GM23338 (cell line): ENCODE results near the gene CHKB. TPM values are rescaled to one million over a fixed set of nuclear protein-coding genes. Genes with fewer than 3 reads are reported as not detected.

Experiments
- ATAC-seq: fragments of 200-7000 bp; cut with Tn5 transposase; 3 replicates; pipeline ENCODE4 v1.9.1; 2020
- DNase-seq: peaks from one replicate; pipeline ENCODE4 v3.0.0-alpha.2; 2015; ENCODE audit warnings: low spot score
- H2AFZ ChIP-seq: fragments of 200-600 bp; sonication (generic); 2 replicates; pipeline ENCODE4 v1.8.0; 2016; ENCODE audit warnings: antibody characterized with exemption, mild to moderate bottlenecking, moderate library complexity
- H3F3A ChIP-seq: fragments of 200-600 bp; sonication (generic); replicated peaks from 2 replicates; pipeline ENCODE4 v1.8.0; 2017; ENCODE audit warnings: antibody characterized with exemption, mixed run types, low read depth
- H3K27ac ChIP-seq: fragments of 200-600 bp; sonication (generic); 2 replicates; pipeline ENCODE4 v1.6.1; 2016; ENCODE audit warnings: low read depth
- H3K27me3 ChIP-seq: fragments of 200-600 bp; sonication (generic); 2 replicates; pipeline ENCODE4 v1.8.0; 2016; ENCODE audit warnings: mild to moderate bottlenecking, mixed run types, moderate library complexity; ENCODE audit not compliant: insufficient read depth
- H3K36me3 ChIP-seq: fragments of 200-600 bp; sonication (generic); 2 replicates; pipeline ENCODE4 v1.8.0; 2016; ENCODE audit warnings: mild to moderate bottlenecking; ENCODE audit not compliant: insufficient read depth
- H3K4me1 ChIP-seq: fragments of 200-600 bp; sonication (generic); 2 replicates; pipeline ENCODE4 v1.8.0; 2016; ENCODE audit warnings: mild to moderate bottlenecking, moderate library complexity; ENCODE audit not compliant: insufficient read depth
- H3K4me2 ChIP-seq: fragments of 200-600 bp; sonication (generic); 2 replicates; pipeline ENCODE4 v1.7.1; 2017; ENCODE audit warnings: mixed run types
- H3K4me3 ChIP-seq: fragments of 200-600 bp; sonication (generic); 2 replicates; pipeline ENCODE4 v1.6.1; 2016; ENCODE audit warnings: mixed run types
- H3K79me2 ChIP-seq: fragments of 200-600 bp; sonication (generic); replicated peaks from 2 replicates; pipeline ENCODE4 v1.8.0; 2017; ENCODE audit warnings: mild to moderate bottlenecking; ENCODE audit not compliant: insufficient read depth
- H3K9me2 ChIP-seq: fragments of 200-600 bp; sonication (generic); 2 replicates; pipeline ENCODE4 v1.8.0; 2017; ENCODE audit not compliant: insufficient read depth
- H4K20me1 ChIP-seq: fragments of 200-600 bp; sonication (generic); replicated peaks from 2 replicates; pipeline ENCODE4 v1.8.0; 2017; ENCODE audit warnings: mild to moderate bottlenecking; ENCODE audit not compliant: insufficient read depth
- H3K27ac Mint-ChIP-seq: 2 replicates; pipeline ENCODE4 v1.8.0; 2020; ENCODE audit warnings: inconsistent platforms, mild to moderate bottlenecking, moderate library complexity, mixed read lengths
- H3K27me3 Mint-ChIP-seq: 3 replicates; pipeline ENCODE4 v1.8.0; 2022; ENCODE audit warnings: low read depth, mild to moderate bottlenecking, moderate library complexity, mixed read lengths, inconsistent platforms; ENCODE audit not compliant: insufficient read depth, poor library complexity
- H3K36me3 Mint-ChIP-seq: 3 replicates; pipeline ENCODE4 v1.8.0; 2021; ENCODE audit warnings: low read depth, mild to moderate bottlenecking, inconsistent platforms, moderate library complexity, mixed read lengths
- H3K4me1 Mint-ChIP-seq: 3 replicates; pipeline ENCODE4 v1.8.0; 2020; ENCODE audit warnings: mild to moderate bottlenecking, inconsistent platforms, mixed read lengths
- H3K4me3 Mint-ChIP-seq: 3 replicates; pipeline ENCODE4 v1.8.0; 2021; ENCODE audit warnings: moderate library complexity, mild to moderate bottlenecking, inconsistent platforms, mixed read lengths
- H3K9me3 Mint-ChIP-seq: 3 replicates; pipeline ENCODE4 v1.8.0; 2020; ENCODE audit warnings: moderate library complexity, mild to moderate bottlenecking, inconsistent platforms, mixed read lengths
- CREB1 ChIP-seq: fragments of 250-450 bp; sonication (Bioruptor Pico); IDR thresholded peaks from 2 replicates; pipeline ENCODE4 v1.5.0; 2020; ENCODE audit warnings: low read depth, mild to moderate bottlenecking, moderate library complexity
- EZH2 ChIP-seq: fragments of 200-600 bp; sonication (generic); IDR thresholded peaks from one replicate; pipeline ENCODE4 v1.8.0; 2017; ENCODE audit warnings: antibody characterized with exemption, mild to moderate bottlenecking, low read depth; ENCODE audit not compliant: unreplicated experiment
- EZH2phosphoT487 ChIP-seq: fragments of 200-600 bp; sonication (generic); IDR thresholded peaks from one replicate; pipeline ENCODE4 v1.8.1; 2018; ENCODE audit warnings: antibody characterized with exemption; ENCODE audit not compliant: unreplicated experiment
- JUNB ChIP-seq: IDR thresholded peaks from one replicate; pipeline ENCODE4 v1.6.1; 2016; ENCODE audit warnings: antibody characterized with exemption; ENCODE audit not compliant: unreplicated experiment
- NANOG ChIP-seq: IDR thresholded peaks from 2 replicates; pipeline ENCODE4 v1.6.1; 2016; ENCODE audit warnings: antibody characterized with exemption, borderline replicate concordance
- POLR2AphosphoS5 ChIP-seq: IDR thresholded peaks from 2 replicates; pipeline ENCODE4 v1.6.1; 2016; ENCODE audit warnings: antibody characterized with exemption, low read depth
- ZNF114 ChIP-seq: fragments of 250-450 bp; sonication (Bioruptor Pico); IDR thresholded peaks from 2 replicates; pipeline ENCODE4 v1.5.0; 2020; ENCODE audit warnings: mild to moderate bottlenecking, moderate library complexity
- ZNF331 ChIP-seq: fragments of 250-450 bp; sonication (Bioruptor Pico); IDR thresholded peaks from 2 replicates; pipeline ENCODE4 v1.5.0; 2020; ENCODE audit warnings: low read depth, mild to moderate bottlenecking, moderate library complexity
- polyA plus RNA-seq: library from polyadenylated mRNA; unstranded; fragments of >200 nt; fragmentation: Nextera tagmentation; extraction: Ambion mirVana; gene quantifications from 2 replicates; pipeline ENCODE4 v1.2.1, GENCODE V29; 2016
- total RNA-seq: library from RNA; depleted of rRNA; stranded (reverse); fragments of >200 nt; shearing (Covaris generic); gene quantifications from 2 replicates; pipeline ENCODE4 v1.2.3, GENCODE V29; 2014
- TF ChIP-seq, protein P1 (sequence below): fragments of 250-450 bp; sonication (Bioruptor Pico); IDR thresholded peaks from 2 replicates; pipeline ENCODE4 v1.5.0; 2020; ENCODE audit warnings: mild to moderate bottlenecking, moderate library complexity
- TF ChIP-seq, protein P2 (sequence below), 2 experiments: fragments of 200-600 bp in 1 of 2; sonication (generic) in 1 of 2; conservative IDR thresholded peaks; 2 replicates each; pipeline versions ENCODE4 v1.5.1 to v1.6.1; 2016 to 2017; ENCODE audit warnings: antibody characterized with exemption in 2 of 2, low read depth in 2 of 2, mild to moderate bottlenecking in 2 of 2, moderate library complexity in 1 of 2
- TF ChIP-seq, protein P3 (sequence below): IDR thresholded peaks from one replicate; pipeline ENCODE4 v1.6.1; 2018; ENCODE audit warnings: antibody characterized with exemption; ENCODE audit not compliant: unreplicated experiment
- TF ChIP-seq, protein P4 (sequence below): IDR thresholded peaks from 2 replicates; pipeline ENCODE4 v1.6.1; 2016; ENCODE audit warnings: antibody characterized with exemption

The CHKB gene
- total and polyA plus RNA-seq, 2 experiments from 2014 or later, result 51.2 to 61.6 TPM

DNA sequence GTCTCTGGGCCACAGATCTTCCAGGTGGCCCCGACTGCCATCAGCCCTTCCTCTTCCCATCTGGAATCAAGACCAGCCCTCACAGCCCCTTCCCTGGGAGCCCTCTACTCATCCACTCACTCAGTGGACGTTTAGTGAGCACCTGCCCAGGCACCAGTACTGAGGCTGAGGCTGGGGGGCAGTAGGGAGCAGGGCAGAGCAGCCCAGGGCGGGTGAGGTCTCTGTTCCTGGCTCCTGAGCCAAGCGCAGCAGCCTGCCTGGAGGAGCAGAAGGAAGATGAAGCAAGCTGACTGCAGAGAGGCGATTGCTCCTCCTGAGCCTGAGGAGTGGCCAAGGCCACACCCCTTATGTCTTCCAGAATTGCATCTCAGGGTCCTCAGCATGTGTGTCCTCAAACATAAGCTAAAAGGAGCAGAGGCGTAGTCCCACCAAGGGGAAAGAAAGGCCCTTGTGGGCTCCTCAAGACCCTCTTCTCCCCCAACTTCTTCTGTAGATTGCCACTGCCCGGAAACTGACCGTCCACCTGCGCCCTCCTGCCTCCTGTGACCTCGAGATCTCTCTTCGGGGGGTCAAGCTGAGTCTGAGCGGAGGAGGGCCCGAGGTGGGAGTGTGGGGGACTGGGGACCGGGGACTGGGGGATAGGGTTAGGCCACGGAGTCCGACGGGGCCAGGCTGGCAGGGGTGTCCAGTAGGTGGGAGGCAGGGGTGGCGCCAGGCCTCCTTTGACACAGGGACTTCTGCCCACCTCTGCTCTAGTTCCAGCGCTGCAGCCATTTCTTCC is 23.7 kb upstream of the CHKB start (continued):
- TF ChIP-seq, protein P1, sequence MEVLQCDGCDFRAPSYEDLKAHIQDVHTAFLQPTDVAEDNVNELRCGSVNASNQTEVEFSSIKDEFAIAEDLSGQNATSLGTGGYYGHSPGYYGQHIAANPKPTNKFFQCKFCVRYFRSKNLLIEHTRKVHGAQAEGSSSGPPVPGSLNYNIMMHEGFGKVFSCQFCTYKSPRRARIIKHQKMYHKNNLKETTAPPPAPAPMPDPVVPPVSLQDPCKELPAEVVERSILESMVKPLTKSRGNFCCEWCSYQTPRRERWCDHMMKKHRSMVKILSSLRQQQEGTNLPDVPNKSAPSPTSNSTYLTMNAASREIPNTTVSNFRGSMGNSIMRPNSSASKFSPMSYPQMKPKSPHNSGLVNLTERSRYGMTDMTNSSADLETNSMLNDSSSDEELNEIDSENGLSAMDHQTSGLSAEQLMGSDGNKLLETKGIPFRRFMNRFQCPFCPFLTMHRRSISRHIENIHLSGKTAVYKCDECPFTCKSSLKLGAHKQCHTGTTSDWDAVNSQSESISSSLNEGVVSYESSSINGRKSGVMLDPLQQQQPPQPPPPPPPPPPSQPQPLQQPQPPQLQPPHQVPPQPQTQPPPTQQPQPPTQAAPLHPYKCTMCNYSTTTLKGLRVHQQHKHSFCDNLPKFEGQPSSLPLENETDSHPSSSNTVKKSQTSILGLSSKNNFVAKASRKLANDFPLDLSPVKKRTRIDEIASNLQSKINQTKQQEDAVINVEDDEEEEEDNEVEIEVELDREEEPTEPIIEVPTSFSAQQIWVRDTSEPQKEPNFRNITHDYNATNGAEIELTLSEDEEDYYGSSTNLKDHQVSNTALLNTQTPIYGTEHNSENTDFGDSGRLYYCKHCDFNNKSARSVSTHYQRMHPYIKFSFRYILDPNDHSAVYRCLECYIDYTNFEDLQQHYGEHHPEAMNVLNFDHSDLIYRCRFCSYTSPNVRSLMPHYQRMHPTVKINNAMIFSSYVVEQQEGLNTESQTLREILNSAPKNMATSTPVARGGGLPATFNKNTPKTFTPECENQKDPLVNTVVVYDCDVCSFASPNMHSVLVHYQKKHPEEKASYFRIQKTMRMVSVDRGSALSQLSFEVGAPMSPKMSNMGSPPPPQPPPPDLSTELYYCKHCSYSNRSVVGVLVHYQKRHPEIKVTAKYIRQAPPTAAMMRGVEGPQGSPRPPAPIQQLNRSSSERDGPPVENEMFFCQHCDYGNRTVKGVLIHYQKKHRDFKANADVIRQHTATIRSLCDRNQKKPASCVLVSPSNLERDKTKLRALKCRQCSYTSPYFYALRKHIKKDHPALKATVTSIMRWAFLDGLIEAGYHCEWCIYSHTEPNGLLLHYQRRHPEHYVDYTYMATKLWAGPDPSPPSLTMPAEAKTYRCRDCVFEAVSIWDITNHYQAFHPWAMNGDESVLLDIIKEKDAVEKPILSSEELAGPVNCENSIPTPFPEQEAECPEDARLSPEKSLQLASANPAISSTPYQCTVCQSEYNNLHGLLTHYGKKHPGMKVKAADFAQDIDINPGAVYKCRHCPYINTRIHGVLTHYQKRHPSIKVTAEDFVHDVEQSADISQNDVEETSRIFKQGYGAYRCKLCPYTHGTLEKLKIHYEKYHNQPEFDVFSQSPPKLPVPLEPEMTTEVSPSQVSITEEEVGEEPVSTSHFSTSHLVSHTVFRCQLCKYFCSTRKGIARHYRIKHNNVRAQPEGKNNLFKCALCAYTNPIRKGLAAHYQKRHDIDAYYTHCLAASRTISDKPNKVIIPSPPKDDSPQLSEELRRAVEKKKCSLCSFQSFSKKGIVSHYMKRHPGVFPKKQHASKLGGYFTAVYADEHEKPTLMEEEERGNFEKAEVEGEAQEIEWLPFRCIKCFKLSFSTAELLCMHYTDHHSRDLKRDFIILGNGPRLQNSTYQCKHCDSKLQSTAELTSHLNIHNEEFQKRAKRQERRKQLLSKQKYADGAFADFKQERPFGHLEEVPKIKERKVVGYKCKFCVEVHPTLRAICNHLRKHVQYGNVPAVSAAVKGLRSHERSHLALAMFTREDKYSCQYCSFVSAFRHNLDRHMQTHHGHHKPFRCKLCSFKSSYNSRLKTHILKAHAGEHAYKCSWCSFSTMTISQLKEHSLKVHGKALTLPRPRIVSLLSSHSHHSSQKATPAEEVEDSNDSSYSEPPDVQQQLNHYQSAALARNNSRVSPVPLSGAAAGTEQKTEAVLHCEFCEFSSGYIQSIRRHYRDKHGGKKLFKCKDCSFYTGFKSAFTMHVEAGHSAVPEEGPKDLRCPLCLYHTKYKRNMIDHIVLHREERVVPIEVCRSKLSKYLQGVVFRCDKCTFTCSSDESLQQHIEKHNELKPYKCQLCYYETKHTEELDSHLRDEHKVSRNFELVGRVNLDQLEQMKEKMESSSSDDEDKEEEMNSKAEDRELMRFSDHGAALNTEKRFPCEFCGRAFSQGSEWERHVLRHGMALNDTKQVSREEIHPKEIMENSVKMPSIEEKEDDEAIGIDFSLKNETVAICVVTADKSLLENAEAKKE (CRISPR knock-in tag), result no peak
- no peak for TF ChIP-seq ZNF331 (CRISPR knock-in tag)

DNA sequence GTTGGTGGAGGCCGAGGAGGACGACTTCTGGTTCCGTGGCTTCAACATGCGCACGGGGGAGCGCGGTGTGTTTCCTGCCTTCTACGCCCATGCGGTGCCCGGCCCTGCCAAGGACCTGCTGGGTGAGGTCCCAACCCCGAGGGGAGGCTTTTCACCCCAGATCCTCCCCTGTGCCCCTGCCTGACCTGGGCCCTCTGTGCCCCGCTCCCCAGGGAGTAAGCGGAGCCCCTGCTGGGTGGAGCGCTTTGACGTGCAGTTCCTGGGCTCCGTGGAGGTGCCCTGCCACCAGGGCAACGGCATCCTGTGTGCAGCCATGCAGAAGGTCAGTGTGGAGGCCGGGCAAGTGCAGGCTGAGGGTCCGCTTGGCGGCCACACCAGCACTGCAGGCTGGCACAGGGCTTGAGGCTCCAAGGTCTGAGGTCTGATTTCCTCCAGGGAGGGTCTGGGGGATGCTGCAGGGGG is 23.0 kb upstream of the CHKB start:
- DNase-seq (no peak), ATAC-seq (no peak)
- H3F3A ChIP-seq, result no peaks in the 10 kb centered on the region
- no peaks in the 10 kb centered on the region; the same call in 1 of the 2 replicates for H3K4me1 ChIP-seq
- Mint-ChIP-seq H3K9me3 (no peaks in the 10 kb centered on the region), H3K36me3 (no peaks in the 10 kb centered on the region; the same call in 2 of the 3 replicates), H3K4me1 (peaks cover 12% of the 10 kb centered on the region), H3K27me3 (peaks cover 61% of the 10 kb centered on the region), H3K27ac (no peak overlapping the region), H3K4me3 (no peak overlapping the region)
- no peaks in the 10 kb centered on the region for H4K20me1 ChIP-seq
- no peaks in the 10 kb centered on the region for H3K36me3 ChIP-seq
- H3K79me2 ChIP-seq, result no peaks in the 10 kb centered on the region
- no peak overlapping the region for H3K4me3 ChIP-seq
- H3K9me2 ChIP-seq, result no peaks in the 10 kb centered on the region
- no peak overlapping the region for H3K4me2 ChIP-seq
- H3K27me3 ChIP-seq, result peaks cover 60% of the 10 kb centered on the region
- H2AFZ ChIP-seq, result no peak overlapping the region
- H3K27ac ChIP-seq, result no peak overlapping the region
- no peak for TF ChIP-seq CREB1 (CRISPR knock-in tag)
- TF ChIP-seq JUNB, result no peak
- no peak for TF ChIP-seq NANOG
- TF ChIP-seq EZH2, result no peak
- no peak for TF ChIP-seq ZNF331 (CRISPR knock-in tag)
- TF ChIP-seq, protein P2, sequence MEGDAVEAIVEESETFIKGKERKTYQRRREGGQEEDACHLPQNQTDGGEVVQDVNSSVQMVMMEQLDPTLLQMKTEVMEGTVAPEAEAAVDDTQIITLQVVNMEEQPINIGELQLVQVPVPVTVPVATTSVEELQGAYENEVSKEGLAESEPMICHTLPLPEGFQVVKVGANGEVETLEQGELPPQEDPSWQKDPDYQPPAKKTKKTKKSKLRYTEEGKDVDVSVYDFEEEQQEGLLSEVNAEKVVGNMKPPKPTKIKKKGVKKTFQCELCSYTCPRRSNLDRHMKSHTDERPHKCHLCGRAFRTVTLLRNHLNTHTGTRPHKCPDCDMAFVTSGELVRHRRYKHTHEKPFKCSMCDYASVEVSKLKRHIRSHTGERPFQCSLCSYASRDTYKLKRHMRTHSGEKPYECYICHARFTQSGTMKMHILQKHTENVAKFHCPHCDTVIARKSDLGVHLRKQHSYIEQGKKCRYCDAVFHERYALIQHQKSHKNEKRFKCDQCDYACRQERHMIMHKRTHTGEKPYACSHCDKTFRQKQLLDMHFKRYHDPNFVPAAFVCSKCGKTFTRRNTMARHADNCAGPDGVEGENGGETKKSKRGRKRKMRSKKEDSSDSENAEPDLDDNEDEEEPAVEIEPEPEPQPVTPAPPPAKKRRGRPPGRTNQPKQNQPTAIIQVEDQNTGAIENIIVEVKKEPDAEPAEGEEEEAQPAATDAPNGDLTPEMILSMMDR (conservative IDR thresholded peaks at IDR 0.05; ENCODE audit: low read depth in 2 of 2), result no peak
- TF ChIP-seq EZH2phosphoT487, result no peak
- no peak for TF ChIP-seq ZNF114
- TF ChIP-seq, protein P3, sequence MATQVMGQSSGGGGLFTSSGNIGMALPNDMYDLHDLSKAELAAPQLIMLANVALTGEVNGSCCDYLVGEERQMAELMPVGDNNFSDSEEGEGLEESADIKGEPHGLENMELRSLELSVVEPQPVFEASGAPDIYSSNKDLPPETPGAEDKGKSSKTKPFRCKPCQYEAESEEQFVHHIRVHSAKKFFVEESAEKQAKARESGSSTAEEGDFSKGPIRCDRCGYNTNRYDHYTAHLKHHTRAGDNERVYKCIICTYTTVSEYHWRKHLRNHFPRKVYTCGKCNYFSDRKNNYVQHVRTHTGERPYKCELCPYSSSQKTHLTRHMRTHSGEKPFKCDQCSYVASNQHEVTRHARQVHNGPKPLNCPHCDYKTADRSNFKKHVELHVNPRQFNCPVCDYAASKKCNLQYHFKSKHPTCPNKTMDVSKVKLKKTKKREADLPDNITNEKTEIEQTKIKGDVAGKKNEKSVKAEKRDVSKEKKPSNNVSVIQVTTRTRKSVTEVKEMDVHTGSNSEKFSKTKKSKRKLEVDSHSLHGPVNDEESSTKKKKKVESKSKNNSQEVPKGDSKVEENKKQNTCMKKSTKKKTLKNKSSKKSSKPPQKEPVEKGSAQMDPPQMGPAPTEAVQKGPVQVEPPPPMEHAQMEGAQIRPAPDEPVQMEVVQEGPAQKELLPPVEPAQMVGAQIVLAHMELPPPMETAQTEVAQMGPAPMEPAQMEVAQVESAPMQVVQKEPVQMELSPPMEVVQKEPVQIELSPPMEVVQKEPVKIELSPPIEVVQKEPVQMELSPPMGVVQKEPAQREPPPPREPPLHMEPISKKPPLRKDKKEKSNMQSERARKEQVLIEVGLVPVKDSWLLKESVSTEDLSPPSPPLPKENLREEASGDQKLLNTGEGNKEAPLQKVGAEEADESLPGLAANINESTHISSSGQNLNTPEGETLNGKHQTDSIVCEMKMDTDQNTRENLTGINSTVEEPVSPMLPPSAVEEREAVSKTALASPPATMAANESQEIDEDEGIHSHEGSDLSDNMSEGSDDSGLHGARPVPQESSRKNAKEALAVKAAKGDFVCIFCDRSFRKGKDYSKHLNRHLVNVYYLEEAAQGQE, result no peak
- TF ChIP-seq, protein P4, sequence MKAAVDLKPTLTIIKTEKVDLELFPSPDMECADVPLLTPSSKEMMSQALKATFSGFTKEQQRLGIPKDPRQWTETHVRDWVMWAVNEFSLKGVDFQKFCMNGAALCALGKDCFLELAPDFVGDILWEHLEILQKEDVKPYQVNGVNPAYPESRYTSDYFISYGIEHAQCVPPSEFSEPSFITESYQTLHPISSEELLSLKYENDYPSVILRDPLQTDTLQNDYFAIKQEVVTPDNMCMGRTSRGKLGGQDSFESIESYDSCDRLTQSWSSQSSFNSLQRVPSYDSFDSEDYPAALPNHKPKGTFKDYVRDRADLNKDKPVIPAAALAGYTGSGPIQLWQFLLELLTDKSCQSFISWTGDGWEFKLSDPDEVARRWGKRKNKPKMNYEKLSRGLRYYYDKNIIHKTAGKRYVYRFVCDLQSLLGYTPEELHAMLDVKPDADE, result no peak
- TF ChIP-seq POLR2AphosphoS5, result no peak
